A204.1 (cell line): ENCODE results near the gene RINL.
"Not testable (repeated sequence)": the region's sequence is repeated elsewhere in the genome, so short reads cannot be mapped to it uniquely, and the experiment has no call there.

Experiments used
- FAIRE-seq: peaks from 2 replicates; lab custom pipeline; 2012; peaks lifted over from hg19 to GRCh38; lab: Jason Lieb, UNC

RINL gene

DNA sequence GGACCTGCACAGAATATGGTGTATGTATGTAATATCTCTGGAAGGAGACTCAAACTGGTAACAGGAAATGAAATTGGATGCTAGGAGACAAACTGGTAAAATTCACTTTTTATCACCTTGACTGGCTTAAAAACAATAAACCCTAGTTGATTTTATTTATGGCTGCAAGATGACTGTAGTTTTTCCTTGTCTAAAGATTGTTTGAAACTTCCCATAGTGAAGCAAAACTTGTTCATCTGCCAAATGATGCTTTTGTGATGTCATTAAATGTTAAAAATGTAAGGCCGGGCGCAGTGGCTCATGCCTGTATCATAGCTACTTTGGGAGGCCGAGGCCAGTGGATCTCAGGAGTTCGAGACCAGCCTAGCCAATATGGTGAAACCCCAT lies 44.0 kb downstream of the RINL start:
- no peak for FAIRE-seq

DNA sequence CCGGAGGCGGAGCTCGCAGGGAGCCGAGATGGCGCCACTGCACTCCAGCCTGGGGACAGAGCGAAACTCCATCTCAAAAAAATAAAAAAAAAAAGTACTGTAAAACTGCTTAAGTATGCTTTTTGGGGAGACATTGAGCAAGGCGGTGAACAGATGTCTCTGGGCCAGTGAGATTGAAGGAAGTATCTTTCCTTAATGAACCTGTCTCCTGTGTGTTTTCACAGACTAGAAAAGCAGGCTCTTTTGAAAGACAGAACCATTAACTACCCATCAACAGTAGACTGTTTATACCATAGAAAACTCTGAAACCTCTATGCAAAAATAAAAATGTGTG lies 45.0 kb downstream of the RINL start:
- FAIRE-seq, result no peak

DNA sequence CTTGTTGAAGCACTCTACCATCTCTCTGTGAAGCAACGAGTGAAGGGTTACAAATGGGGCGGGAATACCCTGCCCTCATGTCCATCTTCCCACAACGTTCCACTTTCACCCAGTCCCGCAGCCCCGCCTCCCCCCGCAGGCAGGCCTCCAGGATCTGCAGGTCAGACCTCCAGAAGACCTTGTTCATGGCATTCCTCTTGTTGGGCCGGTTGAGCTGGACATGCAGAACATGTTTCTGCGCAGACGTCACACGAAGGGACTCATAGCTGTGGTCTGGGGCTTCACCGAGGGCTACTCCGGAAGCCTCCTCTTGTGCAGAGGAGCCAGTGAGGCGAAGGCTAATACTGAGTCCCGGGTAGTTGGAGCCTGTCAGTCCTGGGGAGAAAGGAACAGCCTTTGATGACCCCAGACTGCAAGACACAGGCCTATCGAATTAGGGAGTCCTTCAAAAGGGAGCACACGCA lies 46.9 kb downstream of the RINL start:
- no peak for FAIRE-seq

DNA sequence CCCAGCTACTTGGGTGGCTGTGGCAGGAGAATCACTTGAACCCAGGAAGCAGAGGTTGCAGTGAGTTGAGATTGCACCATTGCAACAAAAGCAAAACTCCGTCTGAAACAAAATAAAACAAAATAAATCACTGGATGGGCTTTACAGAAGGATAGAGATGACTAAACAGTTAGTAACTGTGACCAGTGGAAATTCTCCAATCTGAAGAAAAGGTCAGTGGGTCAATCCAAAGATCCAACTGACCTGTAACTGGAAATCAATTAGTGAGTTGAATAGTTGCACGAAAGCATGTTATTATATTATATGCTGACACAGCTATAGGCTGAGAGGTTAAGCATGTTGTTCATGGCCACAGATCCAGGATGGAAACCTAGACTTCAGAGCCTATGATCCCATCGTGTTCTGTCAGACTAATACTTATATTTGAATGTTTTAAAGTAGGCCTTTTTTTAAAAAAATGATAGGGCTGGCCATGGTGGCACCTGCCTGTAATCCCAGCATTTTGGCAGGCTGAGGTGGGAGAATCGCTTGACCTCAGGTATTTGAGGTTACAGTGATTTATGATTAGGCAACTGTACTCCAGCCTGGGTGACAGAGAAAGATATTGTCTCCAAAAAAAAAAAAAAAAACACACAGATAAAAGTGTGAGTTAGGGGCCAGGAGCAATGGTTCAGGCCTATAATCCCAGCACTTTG lies 47.9 kb downstream of the RINL start:
- FAIRE-seq, result no peak

DNA sequence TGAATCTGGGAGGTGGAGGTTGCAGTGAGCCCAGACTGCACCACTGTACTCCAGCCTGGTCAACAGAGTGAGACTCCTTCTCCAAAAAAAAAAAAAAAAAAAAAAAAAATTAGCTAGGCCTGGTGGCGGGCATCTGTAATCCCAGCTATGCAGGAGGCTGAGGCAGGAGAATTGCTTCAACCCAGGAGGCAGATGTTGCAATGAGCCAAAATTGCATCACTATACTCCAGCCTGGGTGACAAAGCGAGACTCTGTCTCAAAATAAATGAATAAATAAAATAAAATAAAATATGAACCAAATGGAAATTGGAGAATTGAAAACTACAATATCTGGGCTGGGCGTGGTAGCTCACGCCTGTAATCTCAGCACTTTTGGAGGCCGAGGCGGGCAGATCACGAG lies 48.9 kb downstream of the RINL start:
- FAIRE-seq, result not testable (repeated sequence)

DNA sequence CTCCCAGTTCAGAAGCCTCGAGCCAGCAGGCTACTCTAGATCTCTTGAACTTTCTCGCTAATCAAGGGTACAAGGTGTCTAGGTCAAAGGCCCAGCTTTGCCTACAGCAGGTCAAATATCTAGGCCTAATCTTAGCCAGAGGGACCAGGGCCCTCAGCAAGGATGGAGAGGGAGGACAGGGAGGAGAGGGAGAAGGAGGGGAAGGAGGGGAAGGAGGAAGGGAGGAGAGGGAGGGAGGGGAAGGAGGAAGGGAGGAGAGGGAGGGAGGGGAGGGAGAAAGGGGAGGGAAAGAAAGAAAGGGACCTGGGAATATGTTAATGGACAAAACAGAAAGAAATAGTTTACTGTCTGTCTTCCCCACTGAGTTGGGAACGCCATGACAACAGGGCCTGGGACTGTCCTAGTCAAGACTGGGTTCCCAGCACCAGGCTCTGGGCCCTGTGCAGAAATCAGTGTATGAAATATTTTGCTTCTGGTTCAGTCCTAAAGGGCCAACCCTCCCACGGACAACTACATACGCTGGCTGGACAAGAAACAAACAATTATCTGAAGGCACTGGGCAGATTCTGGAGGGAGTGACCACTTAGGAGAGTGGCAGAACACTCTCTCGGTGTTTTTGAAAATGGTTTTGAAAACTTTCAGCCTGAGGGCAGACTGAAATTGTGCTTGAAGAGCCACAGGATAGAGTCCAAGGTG lies 51.1 kb downstream of the RINL start:
- FAIRE-seq, result no peak

DNA sequence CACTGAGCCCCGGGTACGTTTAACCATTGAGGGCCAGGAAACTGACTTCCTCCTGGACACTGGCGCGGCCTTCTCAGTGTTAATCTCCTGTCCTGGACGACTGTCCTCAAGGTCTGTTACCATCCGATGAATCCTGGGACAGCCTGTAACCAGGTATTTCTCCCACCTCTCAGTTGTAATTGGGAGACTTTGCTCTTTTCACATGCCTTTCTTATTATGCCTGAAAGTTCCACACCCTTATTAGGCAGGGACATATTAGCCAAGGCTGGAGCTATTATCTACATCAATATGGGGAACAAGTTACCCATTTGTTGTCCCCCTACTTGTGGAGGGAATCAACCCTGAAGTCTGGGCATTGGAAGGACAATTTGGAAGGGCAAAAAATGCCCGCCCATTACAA lies 52.1 kb downstream of the RINL start:
- not testable (repeated sequence) for FAIRE-seq

DNA sequence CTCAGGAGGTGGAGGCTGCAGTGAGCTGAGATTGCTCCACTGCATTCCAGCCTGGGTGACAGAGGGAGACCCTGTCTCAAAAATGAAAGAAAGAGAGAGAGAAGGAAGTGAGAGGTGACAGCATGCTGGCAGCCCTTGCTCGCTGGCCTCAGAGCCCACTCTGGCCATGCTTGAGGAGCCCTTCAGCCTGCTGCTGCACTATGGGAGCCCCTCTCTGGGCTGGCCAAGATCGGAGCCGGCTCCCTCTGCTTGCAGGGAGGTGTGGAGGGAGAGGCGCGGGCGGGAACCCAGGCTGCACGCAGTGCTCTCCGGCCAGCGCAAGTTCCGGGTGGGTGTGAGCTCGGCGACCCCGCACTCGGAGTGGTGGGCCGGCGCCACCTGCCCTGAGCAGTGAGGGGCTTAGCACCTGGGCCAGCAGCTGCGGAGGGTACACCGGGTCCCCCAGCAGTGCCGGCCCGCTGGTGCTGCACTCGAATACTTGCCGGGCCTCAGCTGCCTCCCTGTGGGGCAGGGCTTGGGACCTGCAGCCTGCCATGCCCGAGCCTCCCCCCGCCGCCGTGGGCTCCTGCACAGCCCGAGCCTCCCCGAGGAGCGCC lies 56.7 kb downstream of the RINL start:
- not testable (repeated sequence) for FAIRE-seq

DNA sequence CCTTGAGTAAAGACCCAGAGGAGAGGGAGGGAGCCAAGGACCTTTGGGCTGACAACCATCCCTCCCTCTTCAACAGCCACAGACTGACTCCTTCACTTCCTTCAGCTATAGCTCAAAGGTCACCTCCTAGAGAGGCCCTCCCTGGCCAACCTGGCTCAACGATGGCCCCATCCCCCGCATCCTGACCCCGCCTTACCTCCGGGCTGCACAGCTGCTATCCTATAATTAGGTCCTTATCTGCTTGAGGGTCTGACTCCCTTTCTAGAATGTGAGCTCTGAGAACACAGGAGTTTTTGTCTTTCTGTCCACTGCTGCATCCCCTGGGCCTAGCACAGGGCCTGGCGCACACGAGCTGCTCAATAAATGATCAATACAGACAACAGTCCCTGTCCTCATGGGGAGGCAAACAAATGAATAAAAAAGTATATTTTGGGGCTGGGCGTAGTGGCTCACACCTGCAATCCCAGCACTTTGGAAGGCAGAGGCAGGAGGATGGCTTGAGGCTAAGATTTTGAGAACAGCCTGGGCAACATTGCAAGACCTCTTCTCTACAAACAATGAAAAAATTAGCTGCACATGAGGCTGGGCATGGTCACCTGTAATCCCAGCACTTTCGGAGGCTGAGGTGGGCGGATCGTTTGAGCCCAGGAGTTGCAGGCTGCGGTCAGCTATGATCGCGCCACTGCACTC lies 58.7 kb downstream of the RINL start:
- no peak for FAIRE-seq
